ENCODE measurements around the gene POU2F3.

The POU2F3 gene

DNA sequence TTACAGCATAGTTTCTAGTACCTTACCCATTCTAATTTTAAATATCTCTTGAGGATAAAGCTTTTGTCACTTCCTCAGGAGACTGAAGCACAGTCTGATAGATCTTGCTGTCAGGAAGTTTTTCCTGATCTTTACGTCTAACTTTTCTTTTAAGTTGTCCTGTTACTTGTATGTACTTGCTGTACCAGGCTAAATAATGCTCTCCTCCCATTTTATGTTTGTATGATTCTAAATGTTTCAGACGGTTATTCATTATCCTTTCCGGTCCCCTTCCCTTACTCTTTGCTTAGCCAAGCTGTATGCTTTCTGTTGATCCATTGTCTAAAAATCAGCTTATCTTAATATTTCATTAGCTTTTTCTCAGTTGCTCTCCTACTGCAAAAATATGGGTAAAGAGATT is 102.3 kb downstream of the POU2F3 start:
- no peak for DNase-seq (ENCODE audit: low read depth)

DNA sequence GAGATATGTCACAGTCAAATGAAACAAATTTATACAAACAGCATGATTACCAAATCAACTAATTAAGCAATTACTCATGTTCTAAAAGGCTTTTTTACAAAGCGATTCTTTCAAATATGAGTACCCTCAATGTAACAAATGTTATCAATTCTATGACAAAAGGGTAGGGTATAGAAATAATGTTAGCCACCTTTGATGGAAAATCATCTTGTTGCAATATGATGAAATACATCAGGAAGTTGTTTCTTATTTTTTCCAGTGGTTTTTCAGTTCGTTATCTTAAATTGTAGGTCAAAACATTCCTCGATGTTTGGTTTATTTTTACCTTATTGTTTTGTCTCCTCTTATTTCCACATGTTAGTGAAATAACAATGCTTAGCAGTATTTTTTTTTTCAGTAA is 102.7 kb downstream of the POU2F3 start:
- DNase-seq (ENCODE audit: low read depth) = no peak

DNA sequence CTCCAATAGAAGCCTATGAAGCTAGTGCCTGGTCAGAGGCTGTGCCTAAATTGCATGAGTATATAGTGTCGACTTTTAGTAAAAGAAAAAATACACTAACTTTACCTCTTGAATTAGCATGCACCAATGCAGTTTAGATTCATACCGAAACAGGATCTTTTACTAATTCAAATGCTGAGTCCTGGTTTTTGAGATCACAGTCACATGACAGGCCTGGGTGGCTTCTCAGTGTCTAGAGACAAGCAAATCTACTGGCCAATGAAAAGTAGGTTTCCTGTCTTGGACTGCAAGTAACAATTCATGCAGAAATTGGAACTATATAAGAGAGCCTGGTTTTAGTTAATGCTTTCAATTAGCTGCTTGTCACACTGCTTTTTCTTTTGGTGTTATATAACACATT is 103.5 kb downstream of the POU2F3 start:
- DNase-seq (ENCODE audit: low read depth) = no peak

DNA sequence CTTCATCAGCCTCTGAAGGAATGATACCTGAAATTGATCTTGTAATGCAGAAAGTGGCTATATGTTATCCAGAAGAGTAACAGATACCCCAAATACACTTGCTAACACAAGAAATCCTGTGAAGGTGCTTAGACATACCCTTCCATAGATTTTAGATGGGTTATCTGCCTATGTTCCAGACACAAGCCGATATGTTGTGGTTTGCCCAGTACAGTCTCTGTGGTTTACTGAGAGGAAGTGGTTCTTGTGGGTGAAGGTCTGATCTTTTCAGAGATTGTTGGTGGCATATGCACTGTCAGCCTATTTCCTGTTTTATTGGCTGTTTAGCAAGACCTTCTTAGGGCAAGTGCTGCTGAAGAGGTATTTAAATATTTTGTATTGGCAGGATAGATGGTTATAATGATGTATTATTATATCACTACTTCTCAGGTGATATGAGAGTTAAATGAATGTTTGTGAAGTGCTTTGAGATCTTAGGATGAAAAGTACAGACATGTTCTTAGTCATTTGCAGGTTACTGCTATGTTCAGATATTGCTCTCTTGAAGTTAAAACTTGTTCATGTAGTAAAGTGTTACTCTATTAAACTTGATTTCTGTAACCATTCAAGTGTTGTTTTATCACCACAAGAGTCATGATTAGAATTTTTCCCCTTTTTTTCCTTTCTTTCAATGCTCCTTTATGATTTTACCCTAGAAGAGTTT is 104.5 kb downstream of the POU2F3 start:
- peak; percentile 23 for DNase-seq (ENCODE audit: low read depth)

DNA sequence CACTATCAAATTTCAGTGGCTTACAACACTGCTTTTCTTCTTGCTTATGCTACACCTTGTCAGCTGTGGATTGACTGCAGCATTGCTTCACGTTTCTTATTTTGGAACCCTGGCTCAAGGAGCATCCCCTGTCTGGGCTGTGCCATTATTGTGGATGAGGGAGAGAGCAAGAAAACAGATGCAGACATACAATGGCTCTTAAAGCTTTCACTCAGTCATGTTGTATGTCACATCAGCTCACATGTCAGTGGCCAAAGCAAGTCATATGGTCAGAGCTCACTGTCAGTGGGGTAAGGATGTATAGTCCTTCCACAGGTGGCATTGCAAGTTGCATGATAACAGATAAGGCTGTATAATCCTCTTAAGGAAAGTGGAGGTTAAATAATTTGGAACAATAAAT is 106.3 kb downstream of the POU2F3 start:
- DNase-seq (ENCODE audit: low read depth) = no peak

DNA sequence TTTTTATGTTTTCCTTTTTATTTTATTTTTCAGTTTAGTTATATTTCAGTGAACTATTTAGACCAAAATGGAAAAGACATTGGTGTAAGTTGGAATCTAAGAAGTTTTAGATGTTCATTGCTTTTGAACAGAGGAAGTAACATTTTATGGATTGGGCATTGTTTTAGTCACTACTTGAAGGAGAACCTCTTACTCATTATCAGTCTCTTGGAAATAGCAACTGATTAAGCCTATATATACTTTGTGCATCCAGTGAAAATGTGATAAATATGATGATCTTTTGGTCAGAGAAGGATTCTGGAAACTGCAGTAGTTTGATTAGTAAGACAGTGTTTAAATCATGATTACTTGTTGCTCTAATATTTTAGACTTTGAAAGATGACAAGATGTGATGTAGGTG is 110.7 kb downstream of the POU2F3 start:
- DNase-seq (ENCODE audit: low read depth) = no peak

DNA sequence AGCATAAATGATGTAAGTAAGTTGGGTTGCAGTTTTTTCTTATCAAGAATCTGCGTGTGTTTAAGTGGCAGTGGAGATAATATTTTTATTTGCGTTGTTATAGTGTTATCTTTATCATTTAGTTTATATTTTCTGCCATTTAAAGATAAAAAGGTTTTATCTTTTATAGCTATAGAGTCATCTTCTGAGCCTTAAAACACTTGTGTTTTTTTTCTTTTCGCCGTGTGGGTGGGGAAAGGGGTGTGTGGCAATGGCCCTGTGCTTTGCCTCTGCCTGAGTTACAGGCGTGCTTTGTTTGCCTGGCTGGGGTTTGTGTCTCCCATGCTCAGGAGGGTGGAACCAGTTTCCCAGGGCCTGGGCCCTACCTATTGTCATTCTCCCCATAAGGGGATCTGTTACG is 112.5 kb downstream of the POU2F3 start:
- DNase-seq (ENCODE audit: low read depth) = no peak

DNA sequence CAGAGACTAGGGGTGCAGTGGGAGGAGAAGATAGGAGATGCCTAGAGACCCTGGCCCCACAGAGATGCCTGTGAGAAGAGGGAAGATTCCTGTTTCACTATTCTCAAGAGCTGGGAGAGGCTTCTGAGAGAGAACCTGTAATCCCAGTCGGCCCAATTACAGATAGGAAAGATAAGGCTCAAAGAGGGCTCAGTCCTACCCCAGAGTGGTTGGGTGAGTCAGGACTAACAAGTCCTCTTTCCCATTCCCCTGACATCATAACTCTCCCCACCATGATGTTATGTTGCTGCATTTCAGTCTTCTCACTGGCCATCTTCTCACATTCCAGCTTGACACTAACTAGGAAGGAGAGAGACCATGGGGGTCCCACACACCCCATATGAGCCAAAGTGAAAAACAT is 114.1 kb downstream of the POU2F3 start:
- DNase-seq (ENCODE audit: low read depth) = no peak

DNA sequence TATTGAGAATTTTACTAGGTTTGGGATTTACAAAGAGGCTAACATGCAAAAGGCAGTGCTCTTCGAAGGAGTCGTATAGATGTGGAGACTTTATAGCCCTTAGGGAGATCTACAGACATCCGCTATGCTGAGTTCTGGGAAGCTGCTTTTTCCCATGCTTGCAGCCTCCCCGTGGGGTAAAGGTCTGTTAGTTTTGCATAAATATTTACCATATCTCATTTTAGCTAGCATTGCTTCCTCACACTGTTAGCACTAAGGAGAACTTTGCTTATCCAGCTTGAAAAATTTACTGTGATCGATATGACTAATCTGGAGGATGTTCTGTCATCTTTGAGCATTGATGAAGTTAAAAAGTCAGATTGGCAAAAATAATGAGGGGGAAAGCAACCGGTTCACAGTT is 114.8 kb downstream of the POU2F3 start:
- DNase-seq (ENCODE audit: low read depth) = no peak

DNA sequence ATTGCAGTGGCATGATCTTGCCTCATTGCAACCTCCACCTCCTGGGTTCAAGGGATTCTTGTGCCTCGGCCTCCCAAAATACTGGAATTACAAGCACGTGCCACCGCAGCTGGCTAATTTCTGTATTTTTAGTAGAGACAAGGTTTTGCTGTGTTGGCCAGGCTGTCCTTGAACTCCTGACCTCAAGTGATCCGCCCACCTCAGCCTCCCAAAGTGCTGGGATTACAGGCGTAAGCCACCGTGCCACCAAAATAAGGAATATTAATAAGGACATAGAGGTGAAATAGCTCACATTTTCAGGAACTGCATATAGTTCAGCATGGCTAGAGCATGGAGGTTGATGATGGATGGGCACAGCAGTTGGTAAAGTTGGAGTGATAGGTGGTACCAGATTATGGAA is 117.7 kb downstream of the POU2F3 start:
- no peak for DNase-seq (ENCODE audit: low read depth)

DNA sequence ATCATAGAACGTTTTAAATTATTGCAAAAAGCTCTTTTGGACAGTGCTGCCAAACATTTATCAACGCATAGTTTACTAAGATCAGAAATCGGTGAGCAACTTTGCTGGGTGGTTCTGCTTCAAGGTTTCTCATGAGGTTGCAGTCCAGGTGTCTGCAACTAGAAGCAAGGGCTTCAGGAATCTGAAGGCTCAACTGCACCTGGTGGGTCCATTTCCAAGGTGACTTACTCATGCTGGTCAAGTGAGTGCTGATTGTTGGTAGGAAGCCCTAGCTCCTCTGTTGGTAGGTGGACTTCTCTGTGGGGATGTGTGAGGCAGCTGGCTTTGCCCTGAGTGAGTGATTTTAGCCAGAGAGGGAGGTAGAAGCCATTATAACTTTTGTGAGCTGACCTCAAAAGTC is 118.8 kb downstream of the POU2F3 start:
- DNase-seq (ENCODE audit: low read depth) = no peak

DNA sequence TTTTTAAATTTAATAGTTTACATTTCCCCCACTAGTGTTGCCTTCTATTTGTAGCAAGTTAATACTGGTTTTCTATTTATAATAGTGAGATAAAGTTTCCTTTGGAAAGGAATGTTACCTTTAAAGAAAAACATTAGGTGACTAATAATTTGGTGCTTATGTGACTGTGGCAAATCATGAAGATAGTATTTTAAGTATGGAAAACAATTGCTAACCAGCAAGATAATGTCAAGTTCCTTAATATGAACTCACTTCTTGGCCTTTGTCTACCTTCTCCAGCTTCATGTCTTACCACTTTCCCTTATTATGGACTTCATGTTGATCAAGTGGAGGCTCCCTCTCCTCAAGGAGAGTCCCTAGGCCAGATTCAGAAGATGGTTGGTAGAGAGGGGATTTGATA is 123.5 kb downstream of the POU2F3 start:
- no peak for DNase-seq (ENCODE audit: low read depth)

DNA sequence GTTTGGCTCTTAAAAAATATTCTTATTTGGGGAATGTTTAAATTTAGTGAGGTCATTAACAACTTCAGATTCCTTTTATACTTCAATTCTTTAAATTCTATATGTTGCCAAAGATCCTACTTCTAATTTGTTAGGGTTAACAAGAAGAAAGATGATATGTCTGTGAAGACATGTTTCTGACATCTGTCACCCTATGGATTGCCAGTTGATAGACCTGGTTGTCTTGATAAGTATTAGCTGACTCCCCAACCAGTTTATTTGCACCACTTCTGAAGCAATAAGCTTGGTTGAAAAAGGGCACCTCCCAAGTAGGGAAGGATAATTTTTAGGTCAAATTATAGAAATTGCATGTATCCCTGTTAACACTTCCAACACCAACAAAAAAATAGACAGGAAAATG is 125.6 kb downstream of the POU2F3 start:
- no peak for DNase-seq (ENCODE audit: low read depth)
